A673 (cell line): ENCODE results near the gene IL34. TPM values are rescaled to one million over a fixed set of nuclear protein-coding genes. Genes with fewer than 3 reads are reported as not detected.

Experiments
- BruUV-seq: library from RNA; stranded (reverse); fragments of 400-500 nt; replicated peaks from 2 replicates; lab custom pipeline; 2021; lab: Mats Ljungman, UMichigan
- CTCF ChIA-PET: fragments of 300-600 bp; sonication (Branson Sonifier 250); formaldehyde crosslinking; loops from one replicate; lab custom pipeline; 2022; ENCODE audit warnings: antibody characterized with exemption; lab: Charles Lee
- POLR2A ChIA-PET: fragments of 300-600 bp; sonication (Branson Sonifier 250); formaldehyde crosslinking; loops from one replicate; lab custom pipeline; 2022; ENCODE audit warnings: antibody characterized with exemption; ENCODE audit not compliant: low non-redundant PET; lab: Charles Lee
- DNase-seq: peaks from one replicate; pipeline ENCODE4 v3.0.0-alpha.2; 2015; ENCODE audit warnings: low spot score
- H3K27ac ChIP-seq: fragments of 200-600 bp; sonication (generic); 2 replicates; pipeline ENCODE4 v1.5.1; 2016; ENCODE audit warnings: mixed run types, low read depth, mild to moderate bottlenecking, mixed read lengths, antibody characterized with exemption, low read length; ENCODE audit not compliant: poor library complexity, severe bottlenecking
- H3K27me3 ChIP-seq: fragments of 200-600 bp; sonication (generic); replicated peaks from 2 replicates; pipeline ENCODE4 v1.6.1; 2017; ENCODE audit warnings: mixed run types, low read depth, mild to moderate bottlenecking, mixed read lengths, antibody characterized with exemption, low read length; ENCODE audit not compliant: insufficient read depth, poor library complexity
- H3K36me3 ChIP-seq: fragments of 200-600 bp; sonication (generic); 2 replicates; pipeline ENCODE4 v1.6.1; 2016; ENCODE audit warnings: mixed run types, mild to moderate bottlenecking, mixed read lengths, antibody characterized with exemption, low read length; ENCODE audit not compliant: insufficient read depth, poor library complexity, severe bottlenecking
- H3K4me1 ChIP-seq: fragments of 200-600 bp; sonication (generic); 2 replicates; pipeline ENCODE4 v1.6.1; 2017; ENCODE audit warnings: mixed run types, mild to moderate bottlenecking, mixed read lengths, antibody characterized with exemption, low read length; ENCODE audit not compliant: insufficient read depth, poor library complexity, severe bottlenecking
- H3K4me3 ChIP-seq: fragments of 200-600 bp; sonication (generic); 2 replicates; pipeline ENCODE4 v1.5.1; 2016; ENCODE audit warnings: low read depth, mixed run types, mild to moderate bottlenecking, mixed read lengths, low read length; ENCODE audit not compliant: poor library complexity, severe bottlenecking
- H3K9me3 ChIP-seq: fragments of 200-600 bp; sonication (generic); 2 replicates; pipeline ENCODE4 v1.6.1; 2016; ENCODE audit warnings: mixed run types, low read depth, mild to moderate bottlenecking, mixed read lengths, antibody characterized with exemption, low read length; ENCODE audit not compliant: poor library complexity, severe bottlenecking
- CTCF ChIP-seq: fragments of 300-800, 200-600 bp; sonication (generic); conservative IDR thresholded peaks from 2 replicates; pipeline ENCODE4 v1.5.1; 2017; ENCODE audit warnings: low read depth, mild to moderate bottlenecking, antibody characterized with exemption, low read length, moderate library complexity, mixed read lengths
- EZH2 ChIP-seq: fragments of 200-600 bp; sonication (generic); IDR thresholded peaks from 2 replicates; pipeline ENCODE4 v1.6.1; 2017; ENCODE audit warnings: borderline replicate concordance, low read depth, mild to moderate bottlenecking, mixed read lengths, antibody characterized with exemption, low read length; ENCODE audit not compliant: poor library complexity, severe bottlenecking
- intact Hi-C: fragments of 100-400 bp; cut with micrococcal nuclease; formaldehyde crosslinking; loops from one replicate; pipeline ENCODE4 v1.10.0; 2022; ENCODE audit not compliant: unreplicated experiment
- total RNA-seq: library from RNA; stranded (reverse); gene quantifications from 2 replicates; pipeline ENCODE4 v1.2.3, GENCODE V29; 2021

The IL34 gene
- total RNA-seq, 1 experiment from 2014 or later: not detected

- peak overlapping the region; percentile 77 for H3K27ac ChIP-seq
- no peaks in the 10 kb centered on the region for H3K9me3 ChIP-seq
- H3K36me3 ChIP-seq: no peaks in the 10 kb centered on the region
- peak overlapping the region; percentile 43 for H3K4me3 ChIP-seq
- DNase-seq: no peak
- ChIA-PET POLR2A (interaction anchor here (0.5 kb wide), 1 partner anchor 78 kb away, joined by 9 read pairs; no protein-coding TSS in a partner anchor), CTCF (interaction anchor here (1.0 to 1.3 kb wide), 2 partner anchors 84 to 85 kb away, joined by 3 to 4 read pairs; no protein-coding TSS in a partner anchor)
- peaks cover 24% of the 10 kb centered on the region for H3K4me1 ChIP-seq
- TF ChIP-seq EZH2 (no peak), CTCF (no peak)
- intact Hi-C loops: loop anchor here (5.0 to 10.0 kb wide), 2 partner anchors 66 to 678 kb away; no protein-coding TSS in a partner anchor
- BruUV-seq: no TSS peak
- no peaks in the 10 kb centered on the region for H3K27me3 ChIP-seq
These were observed 40.2 kb downstream of the IL34 start for GRCh38 chr16:70686376-70687101.

- no TSS peak for BruUV-seq
- intact Hi-C loops: loop anchor here (5.0 to 10.0 kb wide), 2 partner anchors 65 to 678 kb away; no protein-coding TSS in a partner anchor
- no peak for DNase-seq
- TF ChIP-seq CTCF (no peak), EZH2 (no peak)
- H3K27me3 ChIP-seq: no peaks in the 10 kb centered on the region
- H3K9me3 ChIP-seq: no peaks in the 10 kb centered on the region
- POLR2A ChIA-PET: interaction anchor here (0.6 kb wide), 1 partner anchor 16 kb away, joined by 3 read pairs; no protein-coding TSS in a partner anchor
- peaks cover 27% of the 10 kb centered on the region for H3K4me1 ChIP-seq
- no peak overlapping the region for H3K4me3 ChIP-seq
- H3K36me3 ChIP-seq: no peaks in the 10 kb centered on the region
- no peak overlapping the region for H3K27ac ChIP-seq
- CTCF ChIA-PET: interaction anchor here (1.0 to 1.3 kb wide), 2 partner anchors 83 to 84 kb away, joined by 3 to 4 read pairs; no protein-coding TSS in a partner anchor
These were observed 40.7 kb downstream of the IL34 start for GRCh38 chr16:70687102-70687511.

- DNase-seq: no peak
- H3K27me3 ChIP-seq: no peaks in the 10 kb centered on the region
- H3K4me3 ChIP-seq: no peak overlapping the region
- no peak overlapping the region for H3K27ac ChIP-seq
- TF ChIP-seq CTCF (no peak), EZH2 (no peak)
- no peaks in the 10 kb centered on the region for H3K9me3 ChIP-seq
- H3K4me1 ChIP-seq: peaks cover 29% of the 10 kb centered on the region
- ChIA-PET CTCF (interaction anchor here (1.0 to 1.3 kb wide), 2 partner anchors 82 to 84 kb away, joined by 3 to 4 read pairs; no protein-coding TSS in a partner anchor), POLR2A (interaction anchor here (0.6 kb wide), 1 partner anchor 16 kb away, joined by 3 read pairs; no protein-coding TSS in a partner anchor)
- intact Hi-C loops: loop anchor here (5.0 to 10.0 kb wide), 2 partner anchors 65 to 677 kb away; no protein-coding TSS in a partner anchor
- H3K36me3 ChIP-seq: no peaks in the 10 kb centered on the region
- no TSS peak for BruUV-seq
These were observed 41.4 kb downstream of the IL34 start for GRCh38 chr16:70687671-70688245.
